ENCODE measurements around the gene RPL22L1.

The RPL22L1 gene

DNA sequence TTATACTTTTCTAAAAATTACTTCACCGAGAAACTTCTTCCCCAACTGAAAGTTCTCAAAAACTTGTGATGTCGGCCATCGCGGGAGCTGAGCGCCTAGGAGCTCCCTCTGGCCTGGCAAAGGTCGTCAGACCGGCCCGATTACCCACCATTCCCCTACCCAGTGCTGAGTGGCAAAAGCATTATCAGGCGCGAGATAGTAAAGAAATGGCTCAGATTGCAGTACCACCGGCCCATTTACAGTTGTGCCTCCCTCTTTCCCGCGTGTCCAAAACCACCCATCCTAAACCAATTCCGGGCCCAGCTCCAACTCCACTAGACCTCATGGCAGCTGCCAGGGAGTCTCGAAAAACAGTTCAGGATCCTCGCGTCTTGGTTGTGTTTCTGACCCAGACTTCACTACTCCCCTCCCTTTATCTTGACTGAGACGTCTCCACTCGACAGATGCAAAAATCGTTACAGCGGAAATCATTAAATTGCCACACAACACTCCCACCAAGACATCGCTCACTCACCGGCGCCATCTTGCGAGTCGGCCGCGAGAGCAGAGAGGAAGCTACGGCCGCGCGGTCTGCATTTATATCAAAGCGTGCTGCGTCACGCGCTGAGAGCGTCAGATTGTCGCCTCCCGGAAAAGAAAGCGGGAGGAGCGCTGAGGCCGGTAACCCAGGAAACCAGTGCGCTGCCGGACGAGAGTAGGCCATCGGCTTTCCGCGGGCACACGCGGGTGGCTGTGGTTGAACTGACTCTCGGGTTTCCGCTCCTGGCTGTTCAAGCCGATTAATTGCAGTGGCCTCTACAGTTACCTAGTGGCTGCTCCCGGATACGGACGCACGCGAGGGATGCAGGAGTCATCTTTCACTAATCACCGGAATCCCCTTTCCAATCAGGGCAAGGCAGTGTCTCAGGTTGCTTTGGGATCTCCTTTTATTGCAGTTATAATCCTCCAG is at the start of gene RPL22L1:
Gene RPL22L1 (minus strand): TSS at position 551 of the 949 bp plus-strand sequence. CDS start 28 bp downstream, at position 523.
- peak; percentile 98 for DNase-seq (ENCODE audit: low read depth)
- Histone ChIP-seq H3K9ac (ENCODE audit: low read length) (peak within 1 kb of the TSS; percentile 92), H3K36me3 (ENCODE audit: control insufficient read depth, insufficient read depth, low read length, severe bottlenecking) (peaks cover 34% of the 10 kb centered on the region), H3K27me3 (replicated peaks; ENCODE audit: control insufficient read depth, insufficient read depth, low read length) (no peaks in the 10 kb centered on the region), H3K9me3 (ENCODE audit: control insufficient read depth, low read length) (peaks cover 7% of the 10 kb centered on the region), H3K4me1 (ENCODE audit: control insufficient read depth, insufficient read depth, low read length) (peaks cover 29% of the 10 kb centered on the region), H3K4me3 (ENCODE audit: low read length) (peak within 1 kb of the TSS; percentile 91)

- H3K4me1 ChIP-seq (ENCODE audit: control insufficient read depth, insufficient read depth, low read length): no peaks in the 10 kb centered on the region
- no peaks in the 10 kb centered on the region for H3K36me3 ChIP-seq (ENCODE audit: control insufficient read depth, insufficient read depth, low read length, severe bottlenecking)
- no peak for DNase-seq (ENCODE audit: low read depth)
- peaks cover 32% of the 10 kb centered on the region for H3K9me3 ChIP-seq (ENCODE audit: control insufficient read depth, low read length)
- no peaks in the 10 kb centered on the region for H3K27me3 ChIP-seq (replicated peaks; ENCODE audit: control insufficient read depth, insufficient read depth, low read length)
- no peak overlapping the region for H3K9ac ChIP-seq (ENCODE audit: low read length)
- no peak overlapping the region for H3K4me3 ChIP-seq (ENCODE audit: low read length)
Observed at GRCh38 chr3:170918715-170919114, 48.7 kb upstream of the RPL22L1 start.

GRCh38 chr3:170914690-170915089 is 44.7 kb upstream of the RPL22L1 start:
- peaks cover 32% of the 10 kb centered on the region for H3K9me3 ChIP-seq (ENCODE audit: control insufficient read depth, low read length)
- no peaks in the 10 kb centered on the region for H3K36me3 ChIP-seq (ENCODE audit: control insufficient read depth, insufficient read depth, low read length, severe bottlenecking)
- H3K27me3 ChIP-seq (replicated peaks; ENCODE audit: control insufficient read depth, insufficient read depth, low read length): no peaks in the 10 kb centered on the region
- no peak overlapping the region for H3K4me3 ChIP-seq (ENCODE audit: low read length)
- H3K4me1 ChIP-seq (ENCODE audit: control insufficient read depth, insufficient read depth, low read length): no peaks in the 10 kb centered on the region
- DNase-seq (ENCODE audit: low read depth): peak; percentile 13
- H3K9ac ChIP-seq (ENCODE audit: low read length): no peak overlapping the region

GRCh38 chr3:170914212-170914611 is 44.2 kb upstream of the RPL22L1 start:
- Histone ChIP-seq H3K36me3 (ENCODE audit: control insufficient read depth, insufficient read depth, low read length, severe bottlenecking) (no peaks in the 10 kb centered on the region), H3K9ac (ENCODE audit: low read length) (no peak overlapping the region), H3K27me3 (replicated peaks; ENCODE audit: control insufficient read depth, insufficient read depth, low read length) (no peaks in the 10 kb centered on the region), H3K4me1 (ENCODE audit: control insufficient read depth, insufficient read depth, low read length) (peaks cover 1% of the 10 kb centered on the region), H3K9me3 (ENCODE audit: control insufficient read depth, low read length) (peaks cover 31% of the 10 kb centered on the region), H3K4me3 (ENCODE audit: low read length) (no peak overlapping the region)
- no peak for DNase-seq (ENCODE audit: low read depth)

DNA sequence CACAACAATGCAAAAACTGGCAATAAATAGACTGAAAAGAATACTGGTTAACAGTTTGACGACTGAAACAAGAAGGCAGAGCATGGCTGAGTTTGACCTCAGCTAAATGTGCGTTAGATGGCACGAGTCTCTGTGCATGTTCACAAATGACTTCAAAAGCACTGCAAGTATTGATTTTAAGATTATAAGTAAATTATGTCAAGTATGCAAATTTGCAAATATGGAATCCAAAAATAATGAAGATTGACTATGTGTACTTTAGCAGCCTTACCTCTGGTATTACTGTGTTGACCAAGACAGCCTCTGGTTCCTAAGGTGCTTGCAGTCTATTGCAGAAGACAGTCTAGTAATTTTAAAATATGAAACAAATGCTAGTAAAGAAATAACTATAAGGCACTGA is 41.1 kb upstream of the RPL22L1 start:
- DNase-seq (ENCODE audit: low read depth): no peak
- Histone ChIP-seq H3K27me3 (replicated peaks; ENCODE audit: control insufficient read depth, insufficient read depth, low read length) (no peaks in the 10 kb centered on the region), H3K4me3 (ENCODE audit: low read length) (peak overlapping the region; percentile 18), H3K9ac (ENCODE audit: low read length) (no peak overlapping the region), H3K9me3 (ENCODE audit: control insufficient read depth, low read length) (peaks cover 19% of the 10 kb centered on the region), H3K36me3 (ENCODE audit: control insufficient read depth, insufficient read depth, low read length, severe bottlenecking) (no peaks in the 10 kb centered on the region), H3K4me1 (ENCODE audit: control insufficient read depth, insufficient read depth, low read length) (peaks cover 13% of the 10 kb centered on the region)

DNA sequence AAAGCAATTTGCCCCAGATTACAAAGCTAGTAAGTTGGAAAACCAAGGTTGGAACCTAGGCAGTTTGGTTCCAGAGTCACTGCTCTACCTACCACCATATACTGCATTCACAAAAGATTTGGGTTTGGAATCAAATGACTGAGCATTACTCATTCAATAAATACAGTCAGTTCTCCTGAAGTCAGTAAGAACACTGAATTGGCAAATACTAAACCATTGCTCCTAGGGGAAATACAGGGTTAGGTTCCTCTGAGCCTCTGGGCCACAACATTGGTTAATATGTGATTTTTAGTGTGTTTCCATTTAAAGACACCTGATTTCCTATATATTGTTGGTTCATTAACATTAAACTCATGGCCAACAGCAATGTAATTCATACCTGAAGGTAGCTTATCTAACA is 40.5 kb upstream of the RPL22L1 start:
- H3K4me1 ChIP-seq (ENCODE audit: control insufficient read depth, insufficient read depth, low read length): peaks cover 16% of the 10 kb centered on the region
- no peak for DNase-seq (ENCODE audit: low read depth)
- no peaks in the 10 kb centered on the region for H3K36me3 ChIP-seq (ENCODE audit: control insufficient read depth, insufficient read depth, low read length, severe bottlenecking)
- H3K27me3 ChIP-seq (replicated peaks; ENCODE audit: control insufficient read depth, insufficient read depth, low read length): no peaks in the 10 kb centered on the region
- H3K4me3 ChIP-seq (ENCODE audit: low read length): peak overlapping the region; percentile 18
- no peak overlapping the region for H3K9ac ChIP-seq (ENCODE audit: low read length)
- H3K9me3 ChIP-seq (ENCODE audit: control insufficient read depth, low read length): peaks cover 19% of the 10 kb centered on the region

DNA sequence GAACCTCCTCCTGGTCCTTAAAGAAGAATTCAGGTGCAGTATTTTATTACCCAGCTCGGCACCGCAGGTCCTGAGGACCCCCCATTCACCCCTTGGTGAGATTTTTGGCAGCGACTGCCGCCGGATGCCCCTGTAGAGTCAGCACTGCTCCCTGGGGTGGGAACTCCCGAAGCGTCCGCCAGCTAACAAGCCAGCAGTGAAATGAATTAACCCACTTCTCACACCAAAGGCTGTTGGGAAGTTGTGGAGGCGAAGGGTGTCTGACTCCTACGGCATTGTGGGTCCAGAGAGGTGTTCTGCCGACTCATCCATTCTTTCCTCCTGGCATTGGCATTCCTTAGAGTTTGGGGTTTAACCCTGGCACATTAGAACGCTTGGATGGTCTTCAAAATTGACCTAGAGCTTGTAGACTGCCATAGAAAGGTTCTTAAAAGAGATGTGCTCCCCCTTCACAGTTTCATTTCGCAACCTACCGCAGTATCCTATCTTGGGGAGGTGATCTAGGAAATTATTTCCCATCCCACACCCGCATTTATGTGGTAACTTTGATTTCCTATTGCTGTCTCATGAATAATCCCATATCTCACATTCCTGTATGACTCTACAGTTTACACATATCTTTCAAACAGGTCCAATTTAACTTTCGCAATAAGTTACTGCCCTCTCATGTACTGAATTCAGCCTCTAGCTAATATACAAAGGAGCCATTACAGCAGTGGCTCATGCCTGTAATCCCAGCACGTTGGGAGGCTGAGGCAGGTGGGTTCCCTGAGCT is 39.3 kb upstream of the RPL22L1 start:
- Histone ChIP-seq H3K9me3 (ENCODE audit: control insufficient read depth, low read length) (peaks cover 19% of the 10 kb centered on the region), H3K9ac (ENCODE audit: low read length) (no peak overlapping the region), H3K27me3 (replicated peaks; ENCODE audit: control insufficient read depth, insufficient read depth, low read length) (no peaks in the 10 kb centered on the region), H3K4me1 (ENCODE audit: control insufficient read depth, insufficient read depth, low read length) (peaks cover 16% of the 10 kb centered on the region), H3K4me3 (ENCODE audit: low read length) (peak overlapping the region; percentile 87), H3K36me3 (ENCODE audit: control insufficient read depth, insufficient read depth, low read length, severe bottlenecking) (no peaks in the 10 kb centered on the region)
- peak; percentile 79 for DNase-seq (ENCODE audit: low read depth)

GRCh38 chr3:170908235-170909116 is 38.5 kb upstream of the RPL22L1 start, which contains the start of gene EIF5A2:
EIF5A2 (minus strand) TSS chr3:170908637; CDS start chr3:170907806, 831 bp downstream.
- peak within 1 kb of the TSS; percentile 87 for H3K4me3 ChIP-seq (ENCODE audit: low read length)
- peaks cover 19% of the 10 kb centered on the region for H3K9me3 ChIP-seq (ENCODE audit: control insufficient read depth, low read length)
- peak within 1 kb of the TSS; percentile 89 for H3K9ac ChIP-seq (ENCODE audit: low read length)
- H3K4me1 ChIP-seq (ENCODE audit: control insufficient read depth, insufficient read depth, low read length): peaks cover 16% of the 10 kb centered on the region
- DNase-seq (ENCODE audit: low read depth): peak; percentile 97
- no peaks in the 10 kb centered on the region for H3K36me3 ChIP-seq (ENCODE audit: control insufficient read depth, insufficient read depth, low read length, severe bottlenecking)
- no peaks in the 10 kb centered on the region for H3K27me3 ChIP-seq (replicated peaks; ENCODE audit: control insufficient read depth, insufficient read depth, low read length)

GRCh38 chr3:170907637-170908234 is 37.7 kb upstream of the RPL22L1 start:
- H3K9me3 ChIP-seq (ENCODE audit: control insufficient read depth, low read length): peaks cover 19% of the 10 kb centered on the region
- no peaks in the 10 kb centered on the region for H3K27me3 ChIP-seq (replicated peaks; ENCODE audit: control insufficient read depth, insufficient read depth, low read length)
- no peaks in the 10 kb centered on the region for H3K36me3 ChIP-seq (ENCODE audit: control insufficient read depth, insufficient read depth, low read length, severe bottlenecking)
- DNase-seq (ENCODE audit: low read depth): peak; percentile 47
- peaks cover 16% of the 10 kb centered on the region for H3K4me1 ChIP-seq (ENCODE audit: control insufficient read depth, insufficient read depth, low read length)
- peak overlapping the region; percentile 89 for H3K9ac ChIP-seq (ENCODE audit: low read length)
- peak overlapping the region; percentile 87 for H3K4me3 ChIP-seq (ENCODE audit: low read length)

GRCh38 chr3:170905862-170906261 is 35.9 kb upstream of the RPL22L1 start:
- H3K27me3 ChIP-seq (replicated peaks; ENCODE audit: control insufficient read depth, insufficient read depth, low read length): no peaks in the 10 kb centered on the region
- H3K4me1 ChIP-seq (ENCODE audit: control insufficient read depth, insufficient read depth, low read length): peaks cover 16% of the 10 kb centered on the region
- peaks cover 13% of the 10 kb centered on the region for H3K9me3 ChIP-seq (ENCODE audit: control insufficient read depth, low read length)
- no peaks in the 10 kb centered on the region for H3K36me3 ChIP-seq (ENCODE audit: control insufficient read depth, insufficient read depth, low read length, severe bottlenecking)
- H3K4me3 ChIP-seq (ENCODE audit: low read length): no peak overlapping the region
- peak; percentile 9 for DNase-seq (ENCODE audit: low read depth)
- H3K9ac ChIP-seq (ENCODE audit: low read length): no peak overlapping the region
